HG03571 (cell line): ENCODE data around the gene RHBDL3.

Experiments
- ATAC-seq: cut with Tn5 transposase; IDR thresholded peaks from one replicate; pipeline ENCODE4 v1.9.1; 2021; ENCODE audit not compliant: unreplicated experiment

RHBDL3 gene

GRCh38 chr17:32356378-32356743 is 90.7 kb downstream of the RHBDL3 start:
- ATAC-seq: no peak

- ATAC-seq: no peak
Measured at GRCh38 chr17:32356750-32357149, 91.1 kb downstream of the RHBDL3 start.

GRCh38 chr17:32357615-32358014 is 92.0 kb downstream of the RHBDL3 start:
- ATAC-seq: no peak

- no peak for ATAC-seq
Measured at GRCh38 chr17:32361270-32361669, 95.6 kb downstream of the RHBDL3 start.

- no peak for ATAC-seq
Measured at GRCh38 chr17:32370426-32370825, 104.8 kb downstream of the RHBDL3 start.
